Measurements from ENCODE around the gene CCDC92B. TPM values are rescaled to one million over a fixed set of nuclear protein-coding genes. Genes with fewer than 3 reads are reported as not detected.

CCDC92B gene
- total RNA-seq, 1 donor from 2014 or later, result 0.21 TPM

DNA sequence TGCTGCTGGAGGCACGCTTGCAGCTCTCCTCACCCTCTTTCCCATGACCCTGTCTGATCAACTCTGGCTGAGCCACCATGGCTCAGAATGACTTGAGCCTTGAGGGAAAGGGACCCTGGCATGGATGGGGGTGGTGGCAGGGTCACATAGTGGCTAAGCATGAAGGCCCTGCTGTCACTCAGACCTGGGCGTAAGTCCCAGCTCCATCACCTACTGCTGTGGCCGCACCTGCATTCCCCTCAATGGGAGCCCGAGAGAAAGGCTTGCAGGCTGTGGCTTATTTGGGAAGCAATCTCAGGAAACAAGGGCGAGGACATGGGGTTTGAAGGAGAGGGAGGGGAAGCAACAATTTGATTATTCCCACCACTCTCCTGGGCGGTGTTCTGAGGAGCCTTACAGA, 29.0 kb upstream of the CCDC92B start:
- DNase-seq, result no peak

DNA sequence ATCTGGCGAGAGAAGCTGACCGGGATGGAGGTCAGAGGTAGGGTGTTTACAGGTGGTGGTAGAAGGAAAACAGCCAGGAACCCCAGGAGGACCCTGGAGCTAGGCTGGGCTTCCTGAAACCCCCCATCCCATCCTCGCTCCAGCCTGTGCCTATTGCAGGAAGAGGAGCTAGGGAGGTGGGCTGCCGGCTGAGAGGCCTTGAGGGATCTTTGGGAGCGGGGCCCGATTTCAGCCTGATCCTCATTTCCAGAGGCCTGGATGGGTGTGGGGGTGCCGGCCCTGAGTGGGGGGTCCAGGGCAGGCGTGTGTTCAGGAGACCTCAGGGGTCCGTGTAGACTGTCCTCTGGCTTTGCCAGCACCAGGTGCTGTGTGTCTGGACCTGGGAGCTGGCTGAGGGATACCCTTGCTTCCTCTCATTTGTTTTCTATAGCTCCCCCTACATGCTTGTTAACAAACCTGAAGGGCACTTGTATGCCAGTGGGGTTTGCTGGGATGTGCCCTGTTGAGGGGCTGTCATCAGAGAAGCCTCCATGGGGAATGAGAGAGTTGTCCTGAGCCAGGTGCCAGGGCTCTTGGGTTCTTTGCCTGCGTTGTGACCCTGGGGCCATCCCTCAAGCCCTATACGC, 27.9 kb upstream of the CCDC92B start:
- no peak for DNase-seq

DNA sequence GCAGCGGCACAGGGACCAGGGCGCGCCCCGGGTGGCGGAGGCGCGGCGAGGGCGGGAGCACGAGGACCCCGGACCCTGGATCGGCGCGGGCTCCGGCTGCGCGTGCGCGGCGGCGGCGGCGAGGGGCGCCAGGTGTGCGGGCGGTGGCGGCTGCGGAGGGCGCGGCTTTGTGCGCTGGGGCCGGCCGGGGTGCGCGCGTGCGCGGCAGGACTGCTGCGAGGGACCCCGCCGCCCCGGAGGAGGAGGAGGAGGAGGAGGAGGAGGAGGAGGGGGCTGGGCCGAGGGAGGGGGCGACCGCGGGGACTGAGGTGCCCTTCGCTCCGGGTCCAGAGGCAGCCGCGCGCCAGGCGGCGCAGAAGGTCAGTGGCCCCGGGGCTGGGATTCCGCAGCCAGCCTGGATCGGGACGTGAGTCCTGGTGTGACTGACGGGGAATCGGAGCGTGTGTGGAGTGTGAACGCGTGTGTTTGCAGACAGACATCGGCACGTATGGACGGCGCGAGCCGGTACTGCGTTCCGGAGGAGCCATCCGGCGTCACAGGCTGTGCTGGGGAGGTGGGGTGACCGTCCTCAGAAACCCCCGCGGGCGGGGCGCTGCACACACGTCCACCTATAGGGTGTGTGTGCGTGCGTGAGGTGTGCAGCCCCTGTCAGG, 27.3 kb upstream of the CCDC92B start:
- peak; percentile 45 for DNase-seq

GRCh38 chr17:2775206-2775605, 25.8 kb upstream of the CCDC92B start:
- no peak for DNase-seq

- DNase-seq, result no peak
These were observed 20.7 kb upstream of the CCDC92B start for GRCh38 chr17:2770129-2770528.

DNA sequence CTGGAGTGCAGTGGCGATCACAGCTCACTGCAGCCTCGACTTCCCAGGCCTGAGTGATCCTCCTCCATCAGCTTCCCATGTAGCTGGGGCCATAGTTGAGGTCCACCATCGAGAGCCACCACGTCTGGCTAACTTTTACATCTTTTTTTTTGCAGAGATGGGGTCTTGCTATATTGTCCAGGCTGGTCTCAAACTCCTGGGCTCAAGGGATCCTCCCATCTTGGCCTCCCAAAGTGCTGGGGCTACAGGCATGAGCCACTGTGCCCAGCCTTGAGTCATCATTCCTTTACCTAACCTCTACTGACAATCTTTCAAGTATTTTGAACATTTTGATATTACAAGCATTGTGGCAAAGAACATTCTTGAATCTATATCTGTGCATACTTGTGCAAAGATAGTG, 9.4 kb upstream of the CCDC92B start:
- no peak for DNase-seq

DNA sequence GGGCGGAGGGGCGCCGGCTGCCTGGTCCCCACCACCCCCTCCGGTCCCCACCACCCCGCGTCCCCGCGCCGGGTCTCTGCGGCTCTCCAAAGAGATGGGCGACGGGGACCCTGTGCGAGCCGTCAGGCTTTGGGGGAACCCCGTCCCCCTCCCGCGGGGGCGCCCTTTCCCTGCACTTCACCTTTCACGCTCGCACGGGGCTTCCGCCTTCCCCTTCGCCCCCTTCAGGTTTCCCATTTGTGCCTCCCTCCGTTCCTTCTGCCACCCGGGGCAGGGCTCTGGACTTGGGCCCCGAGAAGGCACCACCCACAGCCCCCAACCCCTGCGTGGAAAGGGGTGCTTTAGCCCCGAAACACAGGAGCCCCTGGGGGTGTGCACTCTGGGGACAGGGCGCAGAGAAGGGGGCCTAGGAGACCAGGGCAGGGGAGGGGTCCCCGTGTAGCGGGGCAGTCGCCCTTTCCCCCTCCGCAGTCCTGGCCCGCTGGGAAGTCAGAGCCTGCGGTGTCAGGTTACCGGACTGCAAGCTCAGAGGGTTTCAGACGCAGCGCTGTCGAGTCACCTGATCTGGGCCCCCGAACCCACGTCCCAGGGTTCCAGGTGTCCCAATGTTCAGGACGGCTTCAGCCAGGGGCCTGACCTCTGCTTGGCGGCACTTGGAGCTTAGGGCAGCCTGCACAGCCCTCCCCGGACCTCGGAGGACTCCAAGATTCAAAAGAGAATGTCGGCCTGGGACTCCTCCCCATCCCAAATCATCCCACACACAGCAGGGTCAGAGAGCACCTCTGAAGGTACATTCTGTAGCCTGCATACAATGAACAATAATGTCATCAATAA, 6.7 kb upstream of the CCDC92B start:
- DNase-seq, result no peak

DNA sequence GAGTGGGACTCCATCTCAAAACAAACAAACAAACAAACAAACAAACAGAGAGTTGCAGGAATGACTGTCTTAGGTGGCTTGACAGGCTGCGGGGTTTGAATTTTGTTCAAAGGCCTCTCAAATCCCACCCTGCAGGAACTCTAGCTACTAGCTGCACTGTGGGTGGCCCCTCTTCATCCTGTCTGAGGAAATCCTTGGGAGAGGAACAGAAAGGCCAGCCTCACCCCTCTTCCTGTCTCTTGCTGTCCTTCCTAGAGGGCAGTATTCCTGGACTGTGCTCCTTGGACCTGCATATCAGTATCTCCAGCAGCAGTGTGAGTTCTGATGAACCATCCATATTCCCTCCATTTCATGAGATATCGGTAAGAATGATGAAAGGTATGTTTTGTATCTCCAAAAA, 2.0 kb upstream of the CCDC92B start:
- no peak for DNase-seq

- DNase-seq, result no peak
These were observed 1.3 kb upstream of the CCDC92B start for GRCh38 chr17:2750721-2751120.

GRCh38 chr17:2749784-2750181, 331 bp upstream of the CCDC92B start:
- DNase-seq, result peak; percentile 85

GRCh38 chr17:2745317-2746037, 4.0 kb downstream of the CCDC92B start:
- peak; percentile 88 for DNase-seq

DNA sequence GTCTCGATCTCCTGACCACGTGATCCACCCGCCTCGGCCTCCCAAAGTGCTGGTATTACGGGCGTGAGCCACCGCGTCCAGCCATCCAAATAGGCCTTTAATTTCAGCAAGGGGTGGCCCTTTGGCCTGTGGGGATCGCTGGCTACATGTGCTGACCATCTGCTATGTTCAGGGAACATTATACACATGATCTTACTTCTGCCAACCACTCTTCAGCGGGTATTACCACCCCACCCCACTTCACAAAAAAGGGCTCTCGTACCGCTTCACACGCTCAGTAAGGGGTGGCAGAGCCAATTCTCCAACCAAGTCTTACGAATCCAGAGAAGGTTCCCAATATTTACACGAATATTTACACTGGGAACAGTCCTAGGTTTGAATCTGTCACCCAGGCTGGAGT, 11.8 kb downstream of the CCDC92B start:
- DNase-seq, result no peak

- DNase-seq, result no peak
These were observed 12.5 kb downstream of the CCDC92B start for GRCh38 chr17:2736956-2737355.

GRCh38 chr17:2735896-2736295, 13.6 kb downstream of the CCDC92B start:
- DNase-seq, result no peak

DNA sequence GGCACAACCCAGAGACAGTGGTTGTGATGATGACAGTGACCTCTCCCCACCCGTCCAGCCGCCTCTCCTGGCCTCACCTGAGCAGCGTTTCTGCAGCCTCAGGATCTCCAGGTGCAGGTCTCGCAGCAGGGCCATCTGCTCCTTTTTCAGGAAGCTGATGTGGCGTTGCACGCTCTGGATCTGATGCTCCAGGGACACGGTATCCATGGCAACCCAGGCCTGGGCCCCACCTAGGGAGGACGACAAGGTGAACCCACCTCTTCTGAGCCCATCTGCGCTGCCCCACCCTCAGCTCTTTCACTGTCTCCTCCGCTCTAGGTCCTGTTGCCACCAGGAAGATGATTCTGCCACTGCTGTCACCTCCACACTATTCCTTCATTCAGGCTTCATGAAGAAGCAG, 14.5 kb downstream of the CCDC92B start:
- DNase-seq, result no peak

- DNase-seq, result no peak
These were observed 17.6 kb downstream of the CCDC92B start for GRCh38 chr17:2731807-2732206.

DNA sequence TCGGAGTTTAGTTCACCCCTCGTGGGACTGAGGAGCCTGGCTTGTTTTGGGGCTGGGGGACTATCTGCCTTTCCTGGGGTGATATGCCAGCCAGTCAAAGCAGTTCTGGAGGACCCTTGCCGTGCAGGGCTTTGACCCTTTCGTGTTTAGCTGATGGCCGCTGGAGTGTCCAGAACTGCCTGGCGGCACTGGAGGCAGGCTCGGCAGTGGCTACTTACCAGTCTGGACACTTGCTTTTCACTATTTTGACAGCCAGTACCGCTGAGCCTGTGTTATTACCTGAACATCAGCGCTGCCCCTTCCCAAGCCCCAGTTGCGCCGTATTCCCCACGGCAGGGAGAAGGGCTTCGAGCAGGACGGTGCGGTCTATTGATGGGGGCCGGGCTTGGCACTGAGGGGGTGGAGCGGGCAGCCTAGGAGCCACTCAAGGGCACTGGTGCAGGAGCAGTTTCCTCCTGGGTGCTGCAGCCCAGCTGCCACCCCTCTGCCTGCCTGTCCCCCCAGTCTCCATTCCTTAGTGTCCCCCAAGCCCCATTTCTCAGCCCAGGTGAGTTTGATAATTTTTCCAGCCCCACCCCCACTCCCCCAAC, 18.6 kb downstream of the CCDC92B start:
- DNase-seq, result no peak

DNA sequence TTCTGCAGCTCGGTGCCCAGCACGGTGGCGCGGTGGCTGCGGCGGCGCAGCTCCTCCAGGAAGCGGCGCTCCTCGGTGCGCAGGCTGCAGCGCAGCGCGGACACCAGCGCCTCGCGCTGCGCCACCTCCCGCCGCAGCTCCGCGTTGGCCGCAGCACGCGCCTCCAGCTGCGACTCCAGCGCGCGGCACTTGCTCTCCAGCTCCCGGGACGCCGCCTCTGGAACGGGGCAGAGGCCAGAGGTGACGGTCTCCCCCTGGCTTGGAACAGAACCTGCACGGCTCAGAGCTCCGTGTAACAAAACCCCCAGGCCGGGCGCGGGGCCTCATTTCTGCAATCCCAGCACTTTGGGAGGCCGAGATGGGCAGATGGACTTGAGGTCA, 24.7 kb downstream of the CCDC92B start:
- peak; percentile 51 for DNase-seq

GRCh38 chr17:2723997-2724783, 25.3 kb downstream of the CCDC92B start:
- DNase-seq, result peak; percentile 62

DNA sequence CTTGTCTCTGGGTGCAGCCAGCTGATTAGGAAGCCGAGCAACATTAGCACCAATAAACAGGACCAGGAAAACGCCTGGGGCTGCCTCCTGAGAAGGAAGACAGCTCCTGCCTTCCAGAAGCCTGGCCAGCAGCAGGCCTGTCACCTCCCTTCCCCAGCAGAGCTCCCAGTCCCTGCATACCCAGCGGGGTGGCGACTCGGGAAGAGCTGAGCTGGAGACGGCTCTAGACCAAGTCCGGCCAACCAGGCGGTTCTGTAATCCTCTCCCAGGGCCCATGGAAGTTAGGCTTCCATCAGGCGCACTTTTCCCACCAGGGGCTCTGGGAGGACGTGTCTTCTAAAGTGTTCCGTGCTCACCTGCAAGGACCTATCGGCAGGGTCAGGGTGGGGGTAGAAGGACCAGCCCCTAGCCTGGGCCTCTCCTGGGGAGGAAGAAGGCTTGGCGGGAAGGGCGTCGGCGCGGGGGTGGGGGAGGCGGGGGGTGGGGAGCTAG, 25.9 kb downstream of the CCDC92B start:
- peak; percentile 17 for DNase-seq

- DNase-seq, result no peak
These were observed 26.8 kb downstream of the CCDC92B start for GRCh38 chr17:2722611-2723010.

Data from tongue (tissue), 2 donors.